Measurements from ENCODE around the gene UVRAG.

UVRAG gene

DNA sequence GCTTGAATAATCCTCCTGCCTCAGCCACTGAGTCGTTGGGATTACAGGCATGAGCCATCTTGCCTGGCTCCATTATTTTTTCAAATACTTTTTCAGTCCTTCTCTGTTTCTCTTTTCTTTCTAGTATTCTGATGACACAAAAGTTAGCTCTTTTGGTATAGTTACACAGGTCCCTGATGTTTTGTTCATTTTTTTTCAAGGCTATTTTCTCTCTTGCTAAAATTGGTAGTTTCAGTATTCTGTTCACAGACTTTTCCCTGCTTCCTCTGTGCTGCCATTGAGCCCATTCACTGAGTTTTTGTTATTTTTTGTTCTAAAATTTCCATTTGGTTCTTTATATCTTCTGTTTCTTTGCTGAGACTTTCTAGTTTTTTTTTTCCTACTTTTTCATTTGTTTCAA lies 166.5 kb downstream of the UVRAG start:
- H3K4me1 ChIP-seq (ENCODE audit: insufficient read depth, insufficient read length), result no peaks in the 10 kb centered on the region
- H3K9me3 ChIP-seq (ENCODE audit: insufficient read depth, low read length), result no peaks in the 10 kb centered on the region
- no peaks in the 10 kb centered on the region for H3K27me3 ChIP-seq (ENCODE audit: insufficient read depth, insufficient read length)
- no peak overlapping the region for H3K9ac ChIP-seq (ENCODE audit: insufficient read length, low read depth)
- peaks cover 13% of the 10 kb centered on the region for H3K36me3 ChIP-seq (ENCODE audit: insufficient read depth, insufficient read length, low read length)
- H3K4me3 ChIP-seq (ENCODE audit: insufficient read length, low read depth), result peak overlapping the region; percentile 24
- DNase-seq (ENCODE audit: low read depth, low spot score), result no peak
- no peak for TF ChIP-seq YY1 (IDR thresholded peaks at IDR 0.05; ENCODE audit: insufficient read depth, insufficient read length)
- TF ChIP-seq SUZ12 (IDR thresholded peaks at IDR 0.05; ENCODE audit: extremely low read depth, insufficient read depth, insufficient read length), result no peak
- no peak for TF ChIP-seq ZNF274 (IDR thresholded peaks at IDR 0.05; ENCODE audit: low read depth, low read length)

DNA sequence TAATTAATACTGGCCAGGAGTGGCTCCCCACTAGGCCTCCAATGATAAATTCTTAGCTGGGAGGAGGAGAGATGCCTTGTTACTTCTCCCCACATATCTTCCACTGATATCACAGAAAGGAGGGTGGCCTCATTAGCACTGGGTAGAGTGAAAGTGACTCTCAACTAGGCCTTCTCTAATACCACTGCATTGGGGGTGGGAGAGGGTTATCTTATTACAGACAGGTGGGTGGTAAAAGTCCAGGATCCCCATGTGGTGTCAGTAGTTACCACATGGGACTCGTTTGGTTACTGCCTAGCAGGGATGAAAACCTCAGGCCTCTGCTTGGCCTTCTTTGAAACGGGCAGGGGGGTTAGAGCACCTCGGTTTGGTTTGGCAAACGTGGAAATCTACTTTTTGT lies 167.3 kb downstream of the UVRAG start:
- Histone ChIP-seq H3K36me3 (ENCODE audit: insufficient read depth, insufficient read length, low read length) (peaks cover 18% of the 10 kb centered on the region), H3K9ac (ENCODE audit: insufficient read length, low read depth) (peak overlapping the region; percentile 17), H3K4me1 (ENCODE audit: insufficient read depth, insufficient read length) (no peaks in the 10 kb centered on the region), H3K9me3 (ENCODE audit: insufficient read depth, low read length) (no peaks in the 10 kb centered on the region), H3K4me3 (ENCODE audit: insufficient read length, low read depth) (peak overlapping the region; percentile 3), H3K27me3 (ENCODE audit: insufficient read depth, insufficient read length) (no peaks in the 10 kb centered on the region)
- TF ChIP-seq SUZ12 (IDR thresholded peaks at IDR 0.05; ENCODE audit: extremely low read depth, insufficient read depth, insufficient read length) (no peak), YY1 (IDR thresholded peaks at IDR 0.05; ENCODE audit: insufficient read depth, insufficient read length) (no peak), ZNF274 (IDR thresholded peaks at IDR 0.05; ENCODE audit: low read depth, low read length) (no peak)
- DNase-seq (ENCODE audit: low read depth, low spot score), result no peak

DNA sequence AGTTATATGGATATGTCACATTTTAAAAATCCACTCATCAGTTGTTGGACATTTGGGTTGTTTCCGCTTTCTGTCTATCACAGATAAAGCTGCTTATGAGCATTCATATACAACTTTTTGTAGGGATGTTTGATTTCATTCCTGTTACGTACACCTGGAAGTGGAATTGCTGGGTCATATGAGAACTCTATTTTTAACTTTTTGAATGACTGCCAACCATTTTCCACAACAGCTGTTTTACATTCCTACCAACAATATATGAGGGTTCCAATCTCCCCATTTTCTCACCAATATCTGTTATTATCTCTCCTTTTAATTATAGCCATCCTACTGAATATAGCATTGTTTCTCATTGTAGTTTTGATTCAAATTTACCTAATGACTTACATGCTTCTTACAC lies 172.0 kb downstream of the UVRAG start:
- H3K36me3 ChIP-seq (ENCODE audit: insufficient read depth, insufficient read length, low read length), result peaks cover 19% of the 10 kb centered on the region
- TF ChIP-seq SUZ12 (IDR thresholded peaks at IDR 0.05; ENCODE audit: extremely low read depth, insufficient read depth, insufficient read length) (no peak), ZNF274 (IDR thresholded peaks at IDR 0.05; ENCODE audit: low read depth, low read length) (no peak), YY1 (IDR thresholded peaks at IDR 0.05; ENCODE audit: insufficient read depth, insufficient read length) (no peak)
- no peak for DNase-seq (ENCODE audit: low read depth, low spot score)
- no peak overlapping the region for H3K4me3 ChIP-seq (ENCODE audit: insufficient read length, low read depth)
- H3K27me3 ChIP-seq (ENCODE audit: insufficient read depth, insufficient read length), result no peaks in the 10 kb centered on the region
- no peaks in the 10 kb centered on the region for H3K4me1 ChIP-seq (ENCODE audit: insufficient read depth, insufficient read length)
- no peak overlapping the region for H3K9ac ChIP-seq (ENCODE audit: insufficient read length, low read depth)
- no peaks in the 10 kb centered on the region for H3K9me3 ChIP-seq (ENCODE audit: insufficient read depth, low read length)

DNA sequence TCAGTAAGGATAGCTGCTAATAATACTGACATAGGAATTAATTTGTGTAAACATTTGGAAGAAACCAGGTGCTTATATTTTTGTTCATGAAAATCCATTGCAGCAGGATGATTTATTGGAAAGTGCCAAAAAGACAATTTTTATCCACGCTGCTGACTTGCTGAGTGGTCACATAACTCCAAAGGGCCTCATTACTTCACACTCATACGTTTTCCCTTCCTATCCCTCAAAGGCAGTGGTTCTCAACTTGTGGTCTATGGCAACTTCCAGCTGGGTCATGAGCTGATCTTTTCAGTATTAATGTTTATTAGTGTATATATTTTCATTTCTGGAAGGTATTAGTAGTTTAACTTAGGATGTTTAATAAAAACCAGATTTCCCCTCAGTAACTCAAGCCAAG lies 178.1 kb downstream of the UVRAG start:
- no peak overlapping the region for H3K9ac ChIP-seq (ENCODE audit: insufficient read length, low read depth)
- H3K36me3 ChIP-seq (ENCODE audit: insufficient read depth, insufficient read length, low read length), result peaks cover 10% of the 10 kb centered on the region
- H3K4me1 ChIP-seq (ENCODE audit: insufficient read depth, insufficient read length), result no peaks in the 10 kb centered on the region
- no peak for DNase-seq (ENCODE audit: low read depth, low spot score)
- H3K4me3 ChIP-seq (ENCODE audit: insufficient read length, low read depth), result no peak overlapping the region
- no peak for TF ChIP-seq YY1 (IDR thresholded peaks at IDR 0.05; ENCODE audit: insufficient read depth, insufficient read length)
- no peak for TF ChIP-seq ZNF274 (IDR thresholded peaks at IDR 0.05; ENCODE audit: low read depth, low read length)
- TF ChIP-seq SUZ12 (IDR thresholded peaks at IDR 0.05; ENCODE audit: extremely low read depth, insufficient read depth, insufficient read length), result no peak
- no peaks in the 10 kb centered on the region for H3K9me3 ChIP-seq (ENCODE audit: insufficient read depth, low read length)
- no peaks in the 10 kb centered on the region for H3K27me3 ChIP-seq (ENCODE audit: insufficient read depth, insufficient read length)

DNA sequence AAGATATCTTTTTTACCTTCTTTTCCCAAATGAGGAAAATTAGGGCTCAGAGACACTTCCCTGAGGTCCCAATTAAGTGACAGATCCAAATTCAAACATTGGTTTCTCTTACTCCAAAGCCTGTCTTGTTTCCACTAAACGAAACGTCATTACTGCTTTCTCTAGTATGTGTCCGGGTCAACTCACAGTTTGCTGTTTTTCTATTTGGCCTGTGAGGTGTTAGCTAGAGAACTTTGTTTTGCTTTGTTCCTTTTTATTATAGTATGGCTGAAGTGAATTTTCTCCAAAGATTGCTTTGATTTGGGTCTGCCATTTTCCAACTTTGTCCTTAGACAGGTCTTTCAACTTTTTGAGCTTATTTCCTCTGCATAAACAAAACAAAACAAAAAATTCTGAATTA lies 179.6 kb downstream of the UVRAG start:
- no peak for DNase-seq (ENCODE audit: low read depth, low spot score)

DNA sequence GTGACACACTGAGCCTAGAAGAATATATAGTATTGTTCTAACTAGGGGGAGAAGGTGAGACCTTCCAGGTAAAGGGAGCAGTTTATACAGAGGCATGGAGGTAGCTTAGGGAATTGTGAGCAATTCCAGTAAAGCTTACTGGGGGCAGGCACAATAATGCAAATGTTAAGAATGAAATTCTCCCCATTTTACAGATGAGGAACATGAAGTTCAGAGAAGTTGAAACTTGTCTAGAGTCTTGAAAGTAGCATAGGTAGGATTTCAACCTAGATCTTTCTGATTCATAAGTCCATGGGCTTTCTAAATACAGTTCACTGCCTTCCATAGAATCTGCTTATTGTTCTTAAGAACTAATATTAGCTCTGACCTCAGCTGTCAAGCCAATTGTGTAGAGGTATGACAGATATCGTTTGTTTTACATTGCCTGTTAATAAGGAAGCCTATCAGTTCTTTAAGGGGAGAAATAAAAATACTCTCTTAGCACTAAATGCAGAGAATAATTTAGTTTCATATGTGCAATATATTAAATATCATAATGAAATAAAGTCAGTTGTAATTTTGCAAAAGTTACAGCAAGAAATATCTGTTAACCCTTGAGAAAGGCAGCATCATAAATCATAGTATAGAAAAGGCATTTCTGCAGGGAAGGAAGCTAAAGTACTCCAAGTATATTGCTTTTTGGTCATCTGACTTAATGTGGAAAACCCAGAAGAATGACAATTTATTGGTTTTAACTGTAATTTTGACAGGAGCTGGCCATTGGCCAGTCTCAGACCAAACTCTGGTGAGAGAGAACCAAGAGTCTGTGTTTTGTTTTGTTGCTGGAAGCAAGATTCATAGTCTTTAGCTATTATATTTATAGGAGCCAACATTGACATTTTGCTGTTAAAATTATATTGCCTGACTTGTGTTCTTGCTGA lies 181.8 kb downstream of the UVRAG start:
- H3K4me3 ChIP-seq (ENCODE audit: insufficient read length, low read depth), result no peak overlapping the region
- H3K27me3 ChIP-seq (ENCODE audit: insufficient read depth, insufficient read length), result no peaks in the 10 kb centered on the region
- peaks cover 10% of the 10 kb centered on the region for H3K36me3 ChIP-seq (ENCODE audit: insufficient read depth, insufficient read length, low read length)
- no peak overlapping the region for H3K9ac ChIP-seq (ENCODE audit: insufficient read length, low read depth)
- TF ChIP-seq ZNF274 (IDR thresholded peaks at IDR 0.05; ENCODE audit: low read depth, low read length), result no peak
- TF ChIP-seq SUZ12 (IDR thresholded peaks at IDR 0.05; ENCODE audit: extremely low read depth, insufficient read depth, insufficient read length), result no peak
- TF ChIP-seq YY1 (IDR thresholded peaks at IDR 0.05; ENCODE audit: insufficient read depth, insufficient read length), result no peak
- no peak for DNase-seq (ENCODE audit: low read depth, low spot score)
- no peaks in the 10 kb centered on the region for H3K4me1 ChIP-seq (ENCODE audit: insufficient read depth, insufficient read length)
- H3K9me3 ChIP-seq (ENCODE audit: insufficient read depth, low read length), result no peaks in the 10 kb centered on the region

More for the DNA sequence above, 179.6 kb downstream of the UVRAG start:
- TF ChIP-seq SUZ12 (IDR thresholded peaks at IDR 0.05; ENCODE audit: extremely low read depth, insufficient read depth, insufficient read length) (no peak), YY1 (IDR thresholded peaks at IDR 0.05; ENCODE audit: insufficient read depth, insufficient read length) (no peak)
- no peak overlapping the region for H3K4me3 ChIP-seq (ENCODE audit: insufficient read length, low read depth)
- H3K4me1 ChIP-seq (ENCODE audit: insufficient read depth, insufficient read length), result no peaks in the 10 kb centered on the region
- H3K9ac ChIP-seq (ENCODE audit: insufficient read length, low read depth), result no peak overlapping the region
- H3K9me3 ChIP-seq (ENCODE audit: insufficient read depth, low read length), result no peaks in the 10 kb centered on the region
- H3K36me3 ChIP-seq (ENCODE audit: insufficient read depth, insufficient read length, low read length), result peaks cover 10% of the 10 kb centered on the region
- no peaks in the 10 kb centered on the region for H3K27me3 ChIP-seq (ENCODE audit: insufficient read depth, insufficient read length)

DNA sequence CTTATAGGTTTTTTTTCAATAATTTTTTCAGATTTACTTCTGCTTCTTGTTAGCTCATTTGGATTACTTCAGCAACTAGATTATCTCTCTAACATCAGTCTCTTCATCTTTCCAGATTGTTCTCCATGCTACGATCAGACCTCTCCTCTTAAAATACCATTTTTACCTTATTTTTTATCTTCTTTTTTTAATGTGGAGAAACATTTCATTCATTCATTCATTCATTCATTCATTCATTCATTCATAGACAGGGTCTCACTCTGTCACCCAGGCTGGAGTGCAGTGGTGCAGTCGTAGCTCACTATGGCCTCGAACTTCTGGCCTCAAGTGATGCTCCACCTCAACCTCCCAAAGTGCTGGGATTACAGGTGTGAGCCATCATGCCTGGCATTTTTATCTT lies 189.4 kb downstream of the UVRAG start:
- Histone ChIP-seq H3K9me3 (ENCODE audit: insufficient read depth, low read length) (no peaks in the 10 kb centered on the region), H3K27me3 (ENCODE audit: insufficient read depth, insufficient read length) (no peaks in the 10 kb centered on the region), H3K36me3 (ENCODE audit: insufficient read depth, insufficient read length, low read length) (peaks cover 34% of the 10 kb centered on the region), H3K4me1 (ENCODE audit: insufficient read depth, insufficient read length) (no peaks in the 10 kb centered on the region), H3K9ac (ENCODE audit: insufficient read length, low read depth) (no peak overlapping the region), H3K4me3 (ENCODE audit: insufficient read length, low read depth) (no peak overlapping the region)
- TF ChIP-seq YY1 (IDR thresholded peaks at IDR 0.05; ENCODE audit: insufficient read depth, insufficient read length) (no peak), SUZ12 (IDR thresholded peaks at IDR 0.05; ENCODE audit: extremely low read depth, insufficient read depth, insufficient read length) (no peak), ZNF274 (IDR thresholded peaks at IDR 0.05; ENCODE audit: low read depth, low read length) (no peak)
- no peak for DNase-seq (ENCODE audit: low read depth, low spot score)
